Nephron (organoid): Measurements from ENCODE around the gene CDK15.
"Not testable (repeated sequence)": the region's sequence is repeated elsewhere in the genome, so short reads cannot be mapped to it uniquely, and the experiment has no call there.

Experiments used
- H3K27ac Mint-ChIP-seq, 3 experiments: 2 replicates each; pipeline ENCODE4 v1.8.0; 2020; ENCODE audit warnings: mixed read lengths in 3 of 3, mild to moderate bottlenecking in 2 of 3, moderate library complexity in 1 of 3
- H3K27me3 Mint-ChIP-seq: 2 replicates; pipeline ENCODE4 v1.8.0; 2021; ENCODE audit warnings: low read depth, mild to moderate bottlenecking, moderate library complexity, mixed read lengths
- H3K36me3 Mint-ChIP-seq: 2 replicates; pipeline ENCODE4 v1.8.0; 2020; ENCODE audit warnings: low read depth, mixed read lengths
- H3K4me1 Mint-ChIP-seq: 2 replicates; pipeline ENCODE4 v1.8.0; 2020; ENCODE audit warnings: mixed read lengths
- H3K4me3 Mint-ChIP-seq, 3 experiments: 2 replicates each; pipeline ENCODE4 v1.8.0; 2020; ENCODE audit warnings: mild to moderate bottlenecking in 3 of 3, mixed read lengths in 3 of 3, moderate library complexity in 2 of 3
- H3K9me3 Mint-ChIP-seq: 2 replicates; pipeline ENCODE4 v1.8.0; 2020; ENCODE audit warnings: mixed read lengths
- TF ChIP-seq, protein P1 (sequence below), 3 experiments: fragments of 200-600 bp; sonication (generic); IDR thresholded peaks; one replicate each; pipeline ENCODE4 v1.5.0; 2021; ENCODE audit warnings: antibody characterized with exemption in 3 of 3; ENCODE audit not compliant: unreplicated experiment in 3 of 3

The CDK15 gene

DNA sequence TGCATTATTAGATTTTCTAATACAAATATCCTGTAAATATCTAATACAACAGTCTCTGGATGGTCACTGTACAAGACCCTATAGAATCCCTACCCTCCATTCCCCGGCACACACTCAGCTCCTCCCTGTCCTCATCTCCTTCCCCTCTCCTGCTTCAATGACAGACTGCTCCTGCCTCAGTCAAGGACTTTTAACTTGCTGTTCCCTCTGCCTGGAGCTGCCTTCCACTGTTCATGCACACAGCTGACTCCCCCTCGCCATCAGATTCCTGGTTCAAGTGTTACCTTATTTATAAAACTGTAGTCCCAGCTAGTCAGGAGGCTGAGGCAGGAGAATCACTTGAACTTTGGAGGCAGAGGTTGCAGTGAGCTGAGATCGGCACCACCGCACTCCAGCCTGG is 3.3 kb downstream of the CDK15 start:
- Mint-ChIP-seq H3K9me3 (no peaks in the 10 kb centered on the region), H3K4me3 (peak overlapping the region in 2 of 3 experiments; percentile 33 to 43)
- TF ChIP-seq, protein P1, sequence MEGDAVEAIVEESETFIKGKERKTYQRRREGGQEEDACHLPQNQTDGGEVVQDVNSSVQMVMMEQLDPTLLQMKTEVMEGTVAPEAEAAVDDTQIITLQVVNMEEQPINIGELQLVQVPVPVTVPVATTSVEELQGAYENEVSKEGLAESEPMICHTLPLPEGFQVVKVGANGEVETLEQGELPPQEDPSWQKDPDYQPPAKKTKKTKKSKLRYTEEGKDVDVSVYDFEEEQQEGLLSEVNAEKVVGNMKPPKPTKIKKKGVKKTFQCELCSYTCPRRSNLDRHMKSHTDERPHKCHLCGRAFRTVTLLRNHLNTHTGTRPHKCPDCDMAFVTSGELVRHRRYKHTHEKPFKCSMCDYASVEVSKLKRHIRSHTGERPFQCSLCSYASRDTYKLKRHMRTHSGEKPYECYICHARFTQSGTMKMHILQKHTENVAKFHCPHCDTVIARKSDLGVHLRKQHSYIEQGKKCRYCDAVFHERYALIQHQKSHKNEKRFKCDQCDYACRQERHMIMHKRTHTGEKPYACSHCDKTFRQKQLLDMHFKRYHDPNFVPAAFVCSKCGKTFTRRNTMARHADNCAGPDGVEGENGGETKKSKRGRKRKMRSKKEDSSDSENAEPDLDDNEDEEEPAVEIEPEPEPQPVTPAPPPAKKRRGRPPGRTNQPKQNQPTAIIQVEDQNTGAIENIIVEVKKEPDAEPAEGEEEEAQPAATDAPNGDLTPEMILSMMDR (IDR thresholded peaks at IDR 0.05; ENCODE audit: unreplicated experiment in 3 of 3), result no peak

DNA sequence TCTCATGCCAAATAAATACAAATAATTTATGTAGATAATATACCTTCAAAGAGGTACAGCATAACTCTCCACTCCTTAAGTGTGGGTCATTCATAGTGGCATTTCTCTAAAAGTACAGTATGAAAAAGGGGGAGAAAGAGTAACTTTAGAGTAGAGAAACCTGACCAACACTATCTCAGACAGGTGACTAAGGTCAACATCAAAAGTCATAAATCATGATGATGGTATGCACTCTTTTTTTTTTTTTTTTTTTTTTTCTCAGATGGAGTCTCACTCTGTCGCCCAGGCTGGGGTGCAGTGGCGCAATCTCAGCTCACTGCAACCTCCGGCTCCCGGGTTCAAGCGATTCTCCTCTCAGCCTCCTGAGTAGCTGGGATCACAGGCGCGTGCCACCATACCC is 4.3 kb downstream of the CDK15 start:
- H3K27me3 Mint-ChIP-seq, H3K9me3 Mint-ChIP-seq, H3K4me3 Mint-ChIP-seq, H3K36me3 Mint-ChIP-seq, H3K27ac Mint-ChIP-seq: not testable (repeated sequence)
- H3K4me1 Mint-ChIP-seq, result peaks cover 74% of the 10 kb centered on the region

More for the DNA sequence above, 3.3 kb downstream of the CDK15 start:
- H3K36me3 Mint-ChIP-seq, result no peaks in the 10 kb centered on the region
- H3K27ac Mint-ChIP-seq, result peak overlapping the region; percentile 83 to 96 (median 93)
- H3K4me1 Mint-ChIP-seq, result peaks cover 75% of the 10 kb centered on the region
- H3K27me3 Mint-ChIP-seq, result no peaks in the 10 kb centered on the region

DNA sequence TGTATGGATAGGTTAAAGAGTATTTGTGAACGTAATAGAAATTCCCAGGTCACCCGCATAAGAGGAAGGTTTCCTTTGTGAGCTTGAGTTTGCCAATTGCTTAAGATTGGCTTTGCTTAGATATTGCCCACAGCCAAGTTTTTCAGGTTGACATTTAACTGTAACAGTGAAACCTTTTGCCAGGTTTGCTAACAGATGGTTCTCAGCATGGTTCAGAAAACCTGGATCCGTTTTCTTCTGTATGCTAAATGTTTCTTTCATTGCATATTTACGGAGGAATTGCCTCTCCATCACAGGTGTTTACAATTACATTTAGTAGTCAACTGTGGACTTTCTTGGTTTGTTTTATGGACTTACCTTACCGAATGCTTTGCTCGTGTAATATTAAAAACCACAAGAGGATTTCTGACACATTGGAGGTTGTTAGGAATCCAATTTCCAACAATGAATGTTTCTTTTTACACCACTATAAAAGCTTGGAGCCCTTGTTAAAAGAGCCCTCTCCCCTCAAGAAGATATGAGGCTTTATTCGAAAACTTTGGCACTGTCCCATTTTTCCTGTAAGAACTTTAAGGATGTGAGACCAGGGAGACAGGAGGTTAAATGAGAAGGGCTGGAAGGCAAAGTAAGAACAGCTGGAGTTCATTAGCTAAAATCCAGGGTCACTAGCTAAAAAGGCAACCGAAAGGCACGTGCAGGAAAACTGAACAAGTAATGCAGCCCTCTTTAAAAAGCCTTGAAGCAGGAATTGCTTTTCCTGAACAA is 7.8 kb downstream of the CDK15 start:
- H3K4me3 Mint-ChIP-seq, result peak overlapping the region in 2 of 3 experiments; percentile 1 to 30
- H3K9me3 Mint-ChIP-seq, result no peaks in the 10 kb centered on the region
- no peaks in the 10 kb centered on the region for H3K36me3 Mint-ChIP-seq
- H3K4me1 Mint-ChIP-seq, result peaks cover 42% of the 10 kb centered on the region
- TF ChIP-seq, protein P1 (IDR thresholded peaks at IDR 0.05; ENCODE audit: unreplicated experiment in 3 of 3), result no peak
- no peaks in the 10 kb centered on the region for H3K27me3 Mint-ChIP-seq
- peak overlapping the region; percentile 70 to 89 (median 82) for H3K27ac Mint-ChIP-seq

DNA sequence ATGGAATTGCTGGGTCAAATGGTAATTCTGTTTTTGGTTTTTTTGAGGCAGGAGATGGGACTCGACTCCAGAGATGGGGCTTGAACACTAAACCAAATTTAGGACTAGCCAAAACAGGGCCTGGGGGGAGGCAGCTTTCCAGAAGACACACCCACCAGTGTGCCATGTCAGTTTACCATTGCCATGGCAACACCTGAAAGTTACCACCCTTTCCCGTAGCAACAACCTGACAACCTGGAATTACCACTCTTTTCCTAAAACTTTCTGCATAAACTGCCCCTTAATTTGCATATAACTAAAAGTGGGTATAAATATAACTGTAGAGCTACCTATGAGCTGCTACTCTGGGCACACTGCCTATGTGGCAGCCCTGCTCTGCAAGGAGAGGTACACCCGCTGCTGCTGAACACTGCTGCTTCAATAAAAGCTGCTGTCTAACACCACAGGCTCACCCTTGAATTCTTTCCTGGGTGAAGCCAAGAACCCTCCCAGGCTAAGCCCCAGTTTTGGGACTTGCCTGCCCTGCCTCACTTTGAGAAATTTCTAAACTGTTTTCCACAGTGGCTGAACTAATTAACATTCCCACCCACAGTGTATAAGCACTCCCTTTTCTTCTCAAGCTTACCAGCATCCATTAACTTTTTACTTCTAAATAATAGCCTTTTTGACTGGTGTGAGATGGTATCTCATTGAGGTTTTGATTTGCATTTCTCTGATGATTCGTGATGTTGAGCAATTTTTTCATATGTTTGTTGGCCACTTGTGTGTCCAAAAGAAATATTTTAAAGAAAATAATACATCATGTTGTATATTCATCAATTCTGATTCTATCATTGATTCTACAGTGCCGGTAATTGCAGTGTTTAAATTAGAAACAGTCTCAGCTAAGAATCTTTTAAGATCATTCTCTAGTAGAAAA is 10.6 kb downstream of the CDK15 start:
- H3K27me3 Mint-ChIP-seq, result no peaks in the 10 kb centered on the region
- TF ChIP-seq, protein P1 (IDR thresholded peaks at IDR 0.05; ENCODE audit: unreplicated experiment in 3 of 3), result no peak
- no peaks in the 10 kb centered on the region for H3K9me3 Mint-ChIP-seq
- no peaks in the 10 kb centered on the region for H3K36me3 Mint-ChIP-seq
- no peak overlapping the region for H3K27ac Mint-ChIP-seq
- peaks cover 27% of the 10 kb centered on the region for H3K4me1 Mint-ChIP-seq
- no peak overlapping the region for H3K4me3 Mint-ChIP-seq

DNA sequence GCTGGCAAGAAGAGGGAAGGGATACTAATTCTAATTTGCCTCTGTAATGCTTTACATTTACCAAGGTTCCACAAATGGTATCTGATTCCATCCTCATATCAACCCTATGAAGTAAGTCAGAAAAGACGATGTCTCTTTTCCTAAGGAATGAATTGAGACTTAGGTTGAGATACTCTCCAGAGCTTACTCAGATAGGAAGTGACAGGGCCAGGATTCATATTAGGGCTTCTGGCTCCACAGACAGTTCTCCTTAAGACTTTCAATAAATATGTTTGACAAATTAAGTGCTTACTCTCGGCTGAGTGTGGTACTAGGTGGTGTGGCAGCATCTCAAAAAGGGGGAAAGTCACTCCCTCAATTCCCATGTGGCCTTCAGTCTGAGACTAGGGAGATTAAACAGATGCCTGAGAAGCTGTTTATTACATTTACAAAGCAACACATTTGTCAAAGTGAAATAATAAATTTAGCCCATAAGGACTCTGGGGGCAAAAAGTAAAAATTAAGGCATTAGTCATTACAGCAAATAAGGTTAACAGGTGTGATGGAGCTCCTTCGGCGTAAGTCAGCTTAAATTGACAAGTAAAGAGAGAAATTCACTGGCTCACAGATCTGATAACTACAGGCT is 14.2 kb downstream of the CDK15 start:
- H3K27ac Mint-ChIP-seq, result peak overlapping the region in 1 of 3 experiments; percentile 52
- H3K27me3 Mint-ChIP-seq, result no peaks in the 10 kb centered on the region
- peaks cover 10% of the 10 kb centered on the region for H3K4me1 Mint-ChIP-seq
- H3K9me3 Mint-ChIP-seq, result no peaks in the 10 kb centered on the region
- TF ChIP-seq, protein P1 (IDR thresholded peaks at IDR 0.05; ENCODE audit: unreplicated experiment in 3 of 3), result no peak
- no peak overlapping the region for H3K4me3 Mint-ChIP-seq
- no peaks in the 10 kb centered on the region for H3K36me3 Mint-ChIP-seq

DNA sequence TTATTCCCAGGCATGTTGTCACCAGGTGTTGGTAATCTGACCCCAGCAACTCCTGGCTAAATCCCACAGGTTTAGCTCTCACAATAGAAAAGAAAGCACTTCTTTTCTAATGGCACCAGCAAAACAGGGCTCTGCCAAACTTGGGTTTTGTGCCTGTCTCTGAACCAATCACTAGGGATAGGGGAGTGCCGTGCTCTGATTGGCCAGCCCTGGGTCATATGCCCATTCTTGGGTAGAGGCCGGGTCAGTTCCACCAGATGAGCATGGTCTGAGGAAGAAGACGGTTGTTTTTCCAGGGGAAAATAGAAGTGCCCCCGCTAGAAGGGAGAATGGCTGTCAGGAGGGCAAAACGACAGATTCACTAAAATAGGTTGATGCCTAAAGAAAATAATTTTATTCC is 14.7 kb downstream of the CDK15 start:
- H3K36me3 Mint-ChIP-seq, result no peaks in the 10 kb centered on the region
- peaks cover 10% of the 10 kb centered on the region for H3K4me1 Mint-ChIP-seq
- no peaks in the 10 kb centered on the region for H3K9me3 Mint-ChIP-seq
- no peak overlapping the region for H3K27ac Mint-ChIP-seq
- H3K27me3 Mint-ChIP-seq, result no peaks in the 10 kb centered on the region
- no peak overlapping the region for H3K4me3 Mint-ChIP-seq
- TF ChIP-seq, protein P1 (IDR thresholded peaks at IDR 0.05; ENCODE audit: unreplicated experiment in 3 of 3), result no peak
